ENCODE results near the gene SPATA6.
"Not testable (repeated sequence)": the region's sequence is repeated elsewhere in the genome, so short reads cannot be mapped to it uniquely, and the experiment has no call there.

The SPATA6 gene

GRCh38 chr1:48450505-48450904 is 21.5 kb downstream of the SPATA6 start:
- DNase-seq, result no peak

- no peak for DNase-seq
Measured at GRCh38 chr1:48448932-48449331, 23.1 kb downstream of the SPATA6 start.

GRCh38 chr1:48444186-48444585 is 27.8 kb downstream of the SPATA6 start:
- DNase-seq, result not testable (repeated sequence)

DNA sequence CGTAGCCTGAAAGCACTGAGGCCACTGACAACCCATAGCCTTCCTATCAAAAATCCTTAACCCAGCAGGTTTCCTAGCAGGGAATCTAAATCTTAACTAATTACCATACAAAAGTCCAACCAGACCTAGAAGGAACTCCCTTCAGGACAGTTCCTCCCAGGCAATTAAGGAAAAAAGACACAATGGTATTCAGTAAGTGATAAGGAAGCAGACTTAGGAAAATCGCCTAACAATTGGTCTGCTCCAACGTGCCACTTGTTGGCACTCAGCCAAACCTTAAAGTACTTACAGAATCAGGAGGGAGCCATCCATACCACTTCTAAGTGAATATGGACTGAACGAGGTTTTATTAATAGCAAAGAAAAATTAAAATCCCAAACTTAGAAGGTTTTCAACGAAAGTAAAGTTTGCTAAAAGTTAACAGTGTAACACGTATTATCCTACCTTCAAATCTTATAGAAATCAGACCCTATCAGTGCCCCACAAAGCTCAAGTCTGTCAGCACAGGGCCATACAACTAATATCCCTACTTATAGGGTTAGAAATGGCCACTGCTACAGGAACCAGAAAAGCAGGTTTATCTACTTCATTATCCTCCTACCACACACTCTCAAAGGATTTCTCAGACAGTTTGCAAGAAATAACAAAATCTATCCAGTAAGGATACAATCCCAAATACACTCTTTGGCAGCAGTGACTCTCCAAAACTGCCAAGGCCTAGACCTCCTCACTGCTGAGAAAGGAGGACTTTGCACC is 29.0 kb downstream of the SPATA6 start:
- no peak for DNase-seq

DNA sequence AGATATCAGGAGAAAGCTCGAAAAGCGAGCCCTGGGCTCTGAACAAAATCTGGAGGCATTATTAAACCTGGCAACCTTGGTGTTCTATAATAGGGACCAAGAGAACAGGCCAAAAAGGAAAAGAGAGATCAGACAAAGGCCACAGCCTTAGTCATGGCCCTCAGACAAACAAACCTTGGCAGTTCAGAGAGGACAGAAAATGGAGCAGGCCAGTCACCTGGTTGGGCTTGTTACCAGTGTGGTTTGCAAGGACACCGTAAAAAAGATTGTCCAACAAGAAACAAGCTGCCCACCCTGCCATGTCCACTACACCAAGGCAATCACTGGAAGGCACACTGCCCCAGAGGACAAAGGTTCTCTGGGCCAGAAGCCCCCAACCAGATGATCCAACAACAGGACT is 31.2 kb downstream of the SPATA6 start:
- DNase-seq, result not testable (repeated sequence)

GRCh38 chr1:48439380-48439779 is 32.6 kb downstream of the SPATA6 start:
- no peak for DNase-seq

- DNase-seq, result not testable (repeated sequence)
Measured at GRCh38 chr1:48437379-48437778, 34.6 kb downstream of the SPATA6 start.

- DNase-seq, result not testable (repeated sequence)
Measured at GRCh38 chr1:48435312-48436002, 36.5 kb downstream of the SPATA6 start.

DNA sequence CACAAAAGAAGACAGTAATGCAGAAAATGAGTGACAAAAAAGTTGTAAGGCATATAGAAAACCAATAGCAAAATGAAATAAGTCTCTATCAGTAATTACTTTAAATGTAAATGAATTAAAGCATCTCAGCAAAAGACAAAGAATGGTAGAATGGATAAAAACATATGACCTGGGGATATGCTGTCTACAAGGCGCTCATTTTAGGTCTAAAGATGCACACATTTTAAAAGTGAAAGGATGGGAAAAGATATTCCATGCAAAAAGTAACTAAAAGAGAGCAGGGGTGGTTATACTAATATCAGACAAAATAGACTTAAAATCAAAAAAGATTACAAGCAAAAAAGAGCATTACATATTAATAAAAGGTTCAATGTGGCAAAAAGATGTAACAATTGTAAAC is 41.2 kb downstream of the SPATA6 start:
- DNase-seq, result no peak

- no peak for DNase-seq
Measured at GRCh38 chr1:48422009-48422408, 50.0 kb downstream of the SPATA6 start.

GRCh38 chr1:48418742-48419141 is 53.3 kb downstream of the SPATA6 start:
- no peak for DNase-seq

DNA sequence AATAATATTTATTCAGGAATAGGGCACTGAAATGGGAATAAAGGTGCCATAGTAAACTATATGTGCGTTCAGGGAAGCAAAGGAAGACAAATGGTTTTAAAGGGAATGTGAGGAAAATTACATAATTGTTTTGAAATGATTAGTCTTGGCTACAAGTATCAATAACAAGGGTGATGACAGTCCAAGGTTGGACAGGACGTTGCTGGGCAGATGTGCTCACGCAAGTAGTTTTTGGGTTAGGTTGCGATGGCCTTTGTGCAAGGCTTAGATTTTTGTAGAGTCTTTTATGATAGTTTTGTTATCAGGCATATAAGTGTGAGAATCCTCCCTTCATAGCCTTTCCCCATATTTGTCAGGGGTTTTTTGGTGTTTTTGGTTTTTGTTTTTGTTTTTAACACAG is 57.0 kb downstream of the SPATA6 start:
- no peak for DNase-seq

DNA sequence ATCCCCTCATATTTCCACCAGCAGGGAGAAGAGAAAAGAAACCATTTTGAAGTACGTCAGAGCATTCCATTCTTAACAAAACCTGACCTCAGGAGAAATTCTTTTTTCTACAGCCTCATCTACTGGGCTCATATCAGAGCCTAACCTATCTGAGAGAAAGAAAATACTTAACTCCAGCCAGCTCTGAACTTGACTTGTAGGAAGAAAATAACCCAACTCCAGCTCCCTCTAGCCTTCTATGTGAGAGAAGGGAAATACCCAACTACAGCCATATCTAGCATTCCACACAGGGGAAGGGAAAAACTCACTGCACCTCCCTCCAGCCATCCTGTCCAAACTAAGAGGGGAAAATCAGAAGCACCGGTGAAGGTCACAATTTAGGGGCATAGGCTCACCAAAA is 57.7 kb downstream of the SPATA6 start:
- DNase-seq, result no peak

GRCh38 chr1:48405940-48406339 is 66.1 kb downstream of the SPATA6 start:
- no peak for DNase-seq

DNA sequence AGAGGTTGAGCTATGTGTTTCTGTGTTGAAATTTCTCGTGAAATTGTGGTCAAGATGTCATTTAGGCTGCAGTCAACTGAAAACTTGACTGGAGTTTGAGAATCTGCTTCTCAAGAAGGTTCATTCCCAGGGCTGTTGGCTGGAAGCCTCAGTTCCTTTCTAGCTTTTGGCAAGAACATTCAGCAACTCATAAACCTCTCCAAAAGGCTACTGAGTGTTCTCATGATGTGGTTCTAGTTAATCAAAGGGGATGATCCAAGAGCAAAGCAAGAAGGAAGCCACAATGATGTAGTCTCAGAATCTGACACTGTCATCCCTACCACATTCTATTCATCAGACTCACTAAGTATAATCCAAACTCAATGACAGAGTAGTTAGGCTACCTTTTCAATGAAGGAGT is 66.6 kb downstream of the SPATA6 start:
- no peak for DNase-seq

DNA sequence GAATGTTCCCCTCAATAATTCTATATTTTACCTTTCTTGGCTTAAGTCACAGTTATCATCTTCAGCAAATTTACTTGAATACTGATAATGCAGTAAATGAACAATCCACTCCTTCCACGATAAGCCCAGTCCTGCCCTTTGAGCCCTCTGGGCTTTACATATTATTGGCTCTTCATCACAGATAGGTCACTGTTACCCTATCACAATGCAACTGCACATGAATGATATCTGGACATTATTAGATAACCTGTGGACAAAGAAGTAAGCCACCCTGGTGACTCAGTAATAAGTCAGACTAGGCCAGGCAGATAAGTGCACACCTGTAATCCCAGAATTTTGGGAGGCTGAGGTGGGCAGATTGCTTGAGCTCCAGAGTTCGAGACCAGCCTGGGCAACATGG is 69.4 kb downstream of the SPATA6 start:
- no peak for DNase-seq

DNA sequence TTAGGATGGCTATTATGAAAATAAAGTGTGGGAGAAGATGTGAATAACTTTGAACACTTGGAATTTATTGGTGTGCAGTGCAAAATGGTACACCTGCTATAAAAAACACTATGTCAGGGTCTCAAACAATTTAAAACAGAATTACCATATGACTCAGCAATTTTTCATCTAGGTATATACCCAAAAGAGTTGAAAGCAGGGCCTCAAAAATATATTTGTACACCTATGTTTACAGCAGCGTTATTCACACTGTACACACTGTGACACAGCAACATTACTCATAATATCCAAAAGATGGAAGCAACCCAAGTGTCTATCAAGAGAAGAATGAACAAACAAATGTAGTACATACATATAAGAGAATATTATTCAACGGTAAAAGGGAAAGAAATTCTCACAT is 75.8 kb downstream of the SPATA6 start:
- no peak for DNase-seq

DNA sequence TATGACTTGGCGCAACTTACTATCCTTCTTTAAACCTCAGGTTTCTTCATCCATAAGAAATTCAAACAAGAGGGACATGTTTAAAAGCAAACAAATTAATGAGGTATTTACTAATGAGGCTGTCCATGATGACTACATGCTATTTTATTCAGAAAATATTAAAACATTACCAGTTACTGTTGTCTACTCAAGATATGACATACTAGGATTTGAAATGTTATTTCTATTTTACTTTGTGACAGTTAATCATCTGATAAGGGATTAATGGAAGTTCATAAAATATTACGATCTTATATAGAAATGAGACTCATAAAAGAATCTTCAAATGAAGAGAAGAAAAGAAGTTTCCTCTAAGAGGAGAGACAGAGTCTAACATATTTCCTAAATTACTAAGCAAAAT is 80.1 kb downstream of the SPATA6 start:
- no peak for DNase-seq

DNA sequence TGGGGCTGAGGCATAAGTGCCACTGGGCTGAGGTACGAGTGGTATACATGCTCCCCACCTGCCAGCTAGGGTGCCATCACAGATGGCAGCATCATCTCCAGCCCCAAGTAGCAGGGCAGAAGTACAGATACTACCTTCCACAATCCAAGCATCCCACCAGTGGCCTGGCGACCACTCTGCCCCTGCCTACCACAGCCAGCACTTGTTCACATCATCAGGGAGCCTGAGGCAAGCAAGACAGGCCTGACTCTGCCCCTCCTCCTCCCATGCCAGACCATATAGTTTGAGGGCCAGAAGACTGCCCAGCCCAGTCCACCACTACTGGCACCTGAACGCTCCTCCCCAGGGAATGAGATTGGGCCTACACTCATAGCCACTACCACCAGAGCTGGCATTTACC is 84.6 kb downstream of the SPATA6 start:
- no peak for DNase-seq

GRCh38 chr1:48374785-48375184 is 97.2 kb downstream of the SPATA6 start:
- no peak for DNase-seq

- DNase-seq, result no peak
Measured at GRCh38 chr1:48371598-48371997, 100.4 kb downstream of the SPATA6 start.

DNA sequence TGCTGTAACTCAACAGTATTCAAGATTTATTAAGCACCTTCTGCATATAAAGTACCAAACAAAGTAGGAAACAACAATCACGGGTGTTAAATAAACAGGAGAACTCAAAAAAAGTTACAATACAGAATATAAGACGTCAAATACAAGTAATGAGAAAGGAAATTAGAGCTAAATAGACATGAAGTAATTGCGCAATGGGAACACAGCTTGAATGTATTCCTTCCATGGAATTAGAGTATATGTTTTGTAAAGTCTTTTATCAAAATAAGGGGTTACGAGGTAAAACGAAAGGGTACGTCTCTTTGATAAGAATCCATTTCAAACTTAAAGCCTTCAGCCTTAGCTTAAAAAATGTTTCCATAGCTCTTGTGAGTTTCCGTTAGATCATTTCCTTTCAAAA is 109.1 kb downstream of the SPATA6 start:
- DNase-seq, result no peak

DNA sequence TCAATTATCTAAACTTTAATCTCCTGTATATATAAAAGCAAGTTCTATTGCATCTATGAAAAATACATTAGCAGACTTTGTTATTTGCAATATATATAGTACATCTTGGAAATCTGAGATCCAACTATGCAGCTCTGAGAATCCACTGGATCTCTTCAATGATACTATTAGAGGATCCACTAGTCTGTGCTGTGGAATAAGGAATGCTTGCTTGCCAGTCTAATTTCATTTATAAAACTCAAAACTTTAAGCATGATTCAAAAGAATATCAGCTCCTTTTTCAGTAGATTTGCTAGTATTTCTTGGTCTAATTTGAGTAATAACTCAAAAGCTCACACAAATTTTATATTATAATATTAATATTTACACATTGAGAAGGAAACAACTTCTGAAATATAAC is 115.1 kb downstream of the SPATA6 start:
- DNase-seq, result no peak

- DNase-seq, result no peak
Measured at GRCh38 chr1:48344373-48344772, 127.6 kb downstream of the SPATA6 start.

DNA sequence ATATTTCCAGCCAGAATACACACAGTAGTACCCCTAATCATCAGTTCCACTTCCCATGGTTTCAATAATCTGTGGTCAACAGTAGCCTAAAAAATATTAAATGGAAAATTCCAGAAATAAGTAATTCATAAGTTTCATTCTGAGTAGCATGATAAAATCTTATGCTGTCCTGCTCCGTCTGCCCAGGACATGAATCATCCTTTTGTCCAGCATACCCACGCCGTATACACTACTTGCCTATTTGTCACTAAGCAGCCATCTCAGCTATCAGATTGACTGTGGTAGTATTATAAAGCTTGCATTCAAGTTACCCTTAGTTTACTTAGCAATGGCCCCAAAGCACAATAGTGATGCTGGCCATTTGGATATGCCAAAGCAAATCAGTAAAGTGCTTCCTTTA is 130.8 kb downstream of the SPATA6 start:
- no peak for DNase-seq

Measured in T-helper 1 cell (primary cell).